ENCODE data around the gene HNRNPUL1. TPM values are rescaled to one million over a fixed set of nuclear protein-coding genes. Genes with fewer than 3 reads are reported as not detected.

Gene HNRNPUL1
- total RNA-seq, 2 donors from 2014 or later: 116 to 147 TPM

DNA sequence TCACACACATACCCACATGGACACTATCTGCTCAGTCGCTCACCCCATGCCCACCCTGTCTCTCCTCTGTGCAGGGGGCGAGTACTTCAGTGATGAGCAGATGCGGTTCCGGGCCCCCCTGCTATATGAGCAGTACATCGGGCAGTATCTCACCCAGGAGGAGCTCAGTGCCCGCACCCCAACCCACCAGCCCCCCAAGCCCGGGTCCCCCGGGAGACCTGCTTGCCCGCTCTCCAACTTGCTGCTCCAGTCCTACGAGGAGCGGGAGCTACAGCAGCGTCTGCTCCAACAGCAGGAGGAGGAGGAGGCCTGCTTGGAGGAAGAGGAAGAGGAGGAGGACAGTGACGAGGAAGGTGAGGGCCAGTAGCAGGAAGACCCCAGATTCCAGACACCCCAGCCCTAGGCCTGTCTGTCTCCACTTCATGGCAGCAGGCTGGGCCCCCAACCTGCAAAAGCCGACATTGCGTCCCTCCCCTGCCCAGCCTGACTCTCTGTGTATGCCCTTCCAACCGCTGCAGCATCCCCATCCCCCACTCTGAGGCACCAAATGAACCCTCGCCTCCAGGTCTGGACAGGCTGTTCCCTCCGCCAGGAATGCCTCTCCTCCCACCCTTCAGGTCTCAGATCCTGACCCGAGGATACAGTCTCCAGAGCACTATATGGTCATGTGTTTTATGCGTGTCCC lies 55.5 kb downstream of the HNRNPUL1 start:
- ATAC-seq: no peak
- no peak for DNase-seq
- intact Hi-C loops (cut with DNase I): loop anchor here in 1 of 2 donors (10.0 kb wide), 1 partner anchor 115 kb away; the partner anchor contains the start of gene DMAC2

- DNase-seq (no peak), ATAC-seq (no peak)
- intact Hi-C loops (cut with DNase I): loop anchor here in 1 of 2 donors (10.0 kb wide), 1 partner anchor 115 kb away; the partner anchor contains the start of gene DMAC2
Observed at GRCh38 chr19:41320185-41320518, 56.0 kb downstream of the HNRNPUL1 start.

- ATAC-seq (no peak), DNase-seq (no peak)
- intact Hi-C loops (cut with DNase I): loop anchor here in 1 of 2 donors (10.0 kb wide), 1 partner anchor 114 kb away; the partner anchor contains the start of gene DMAC2
Observed at GRCh38 chr19:41320568-41320967, 56.4 kb downstream of the HNRNPUL1 start.

DNA sequence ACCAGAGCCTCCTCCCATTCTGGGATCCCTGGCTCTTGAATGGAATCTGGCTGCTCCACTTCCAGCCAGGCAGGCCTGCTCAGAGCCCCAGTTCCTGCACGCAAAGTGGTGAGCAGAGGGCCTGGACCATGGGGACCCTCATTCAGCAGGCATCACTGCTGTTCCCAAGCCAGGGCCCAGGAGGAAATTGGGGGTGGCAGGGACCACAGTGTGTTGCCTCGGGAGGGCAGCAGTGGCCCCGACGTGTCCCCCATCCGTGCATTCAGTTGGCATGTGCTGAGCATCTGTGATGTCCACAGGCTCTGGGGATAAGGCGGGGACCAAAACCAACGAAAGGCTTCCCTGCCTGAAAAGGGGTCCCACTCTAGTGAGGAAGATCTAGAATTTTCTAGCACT lies 57.0 kb downstream of the HNRNPUL1 start:
- no peak for ATAC-seq
- intact Hi-C loops (cut with DNase I): loop anchor here in 1 of 2 donors (10.0 kb wide), 1 partner anchor 114 kb away; the partner anchor contains the start of gene DMAC2
- no peak for DNase-seq

GRCh38 chr19:41321600-41322270 lies 57.6 kb downstream of the HNRNPUL1 start:
- ATAC-seq: peak in 1 of 2 donors; percentile 7

DNA sequence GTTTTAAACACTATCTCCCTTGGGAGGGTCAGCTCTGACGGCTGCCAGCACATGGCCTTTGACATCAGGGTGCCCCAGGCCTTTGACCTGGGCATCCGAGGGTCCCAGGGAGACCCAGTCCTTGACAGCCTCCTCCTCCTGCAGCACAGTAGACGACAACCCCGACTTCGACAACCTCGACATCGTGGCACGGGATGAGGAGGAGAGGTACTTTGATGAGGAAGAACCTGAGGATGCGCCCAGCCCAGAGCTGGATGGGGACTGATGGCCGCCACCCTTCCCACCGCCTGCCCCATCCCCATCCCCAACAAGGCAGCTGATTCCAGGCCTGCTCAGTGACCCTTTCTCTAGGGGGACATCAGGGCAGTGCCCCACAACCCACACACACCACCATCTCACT lies 58.3 kb downstream of the HNRNPUL1 start:
- intact Hi-C loops (cut with DNase I): loop anchor here in 1 of 2 donors (10.0 kb wide), 1 partner anchor 112 kb away; the partner anchor contains the start of gene DMAC2
- ATAC-seq (no peak), DNase-seq (no peak)

More at GRCh38 chr19:41321600-41322270, 57.6 kb downstream of the HNRNPUL1 start:
- peak; percentile 62 for DNase-seq
- intact Hi-C loops (cut with DNase I): loop anchor here in 1 of 2 donors (10.0 kb wide), 1 partner anchor 113 kb away; the partner anchor contains the start of gene DMAC2

GRCh38 chr19:41323023-41323422 lies 58.9 kb downstream of the HNRNPUL1 start:
- DNase-seq: no peak
- intact Hi-C loops (cut with DNase I): loop anchor here in 1 of 2 donors (10.0 kb wide), 1 partner anchor 112 kb away; the partner anchor contains the start of gene DMAC2
- ATAC-seq: peak in 1 of 2 donors; percentile 3

- peak; percentile 82 for DNase-seq
- peak; percentile 34 to 66 for ATAC-seq
- intact Hi-C loops (cut with DNase I): loop anchor here in 1 of 2 donors (10.0 kb wide), 1 partner anchor 111 kb away; the partner anchor contains the start of gene DMAC2
Observed at GRCh38 chr19:41323430-41324125, 59.4 kb downstream of the HNRNPUL1 start.

DNA sequence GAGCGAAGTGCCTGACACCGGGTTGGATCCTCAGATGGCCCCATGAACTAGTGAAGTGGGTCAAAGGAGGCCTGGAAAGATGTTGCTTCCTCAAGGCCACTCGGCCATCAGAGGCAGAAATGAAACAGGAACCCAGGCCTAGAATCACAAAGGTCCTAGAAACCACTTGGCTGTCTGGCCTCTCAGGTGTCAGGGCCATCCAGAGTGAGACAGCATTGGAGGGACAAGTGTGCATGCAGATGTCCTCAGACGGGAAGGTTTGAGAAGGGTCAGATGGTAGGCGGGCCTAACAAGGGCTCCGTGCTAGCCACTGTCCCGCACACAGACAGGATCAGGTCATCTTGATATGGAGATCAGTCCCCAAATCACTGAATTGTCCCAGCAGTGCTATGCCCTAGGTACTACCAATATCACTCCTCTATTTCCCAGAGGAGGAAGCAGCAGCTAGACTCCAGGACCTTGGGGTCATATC lies 60.1 kb downstream of the HNRNPUL1 start:
- intact Hi-C loops (cut with DNase I): loop anchor here in 1 of 2 donors (10.0 kb wide), 1 partner anchor 111 kb away; the partner anchor contains the start of gene DMAC2
- ATAC-seq (no peak), DNase-seq (no peak)

GRCh38 chr19:41324921-41325639 lies 60.9 kb downstream of the HNRNPUL1 start:
- ATAC-seq: peak; percentile 49 to 52
- intact Hi-C loops (cut with DNase I): loop anchor here in 1 of 2 donors (10.0 kb wide), 1 partner anchor 110 kb away; the partner anchor contains the start of gene DMAC2
- peak; percentile 87 for DNase-seq

DNA sequence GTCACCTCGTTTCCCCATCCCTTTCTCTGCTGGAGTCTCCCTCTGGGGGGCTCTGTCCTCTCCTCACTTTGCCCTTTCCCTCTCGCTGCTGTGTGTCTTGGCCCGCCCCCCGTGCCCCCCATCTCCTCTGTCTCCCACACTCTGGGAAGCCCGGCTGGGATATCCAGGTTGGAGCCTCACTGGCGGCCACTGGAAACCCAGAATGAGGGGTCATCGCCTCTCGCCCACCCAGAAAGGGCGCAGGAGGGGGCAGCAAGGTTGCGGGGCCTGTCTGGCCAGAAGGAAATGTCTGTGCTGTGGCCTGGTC lies 61.4 kb downstream of the HNRNPUL1 start:
- ATAC-seq (no peak), DNase-seq (no peak)
- intact Hi-C loops (cut with DNase I): loop anchor here in 1 of 2 donors (10.0 kb wide), 1 partner anchor 109 kb away; the partner anchor contains the start of gene DMAC2

GRCh38 chr19:41325947-41326706 lies 62.0 kb downstream of the HNRNPUL1 start:
- ATAC-seq (peak; percentile 2 to 16), DNase-seq (no peak)
- intact Hi-C loops (cut with DNase I): loop anchor here in 1 of 2 donors (10.0 kb wide), 1 partner anchor 109 kb away; the partner anchor contains the start of gene DMAC2

DNA sequence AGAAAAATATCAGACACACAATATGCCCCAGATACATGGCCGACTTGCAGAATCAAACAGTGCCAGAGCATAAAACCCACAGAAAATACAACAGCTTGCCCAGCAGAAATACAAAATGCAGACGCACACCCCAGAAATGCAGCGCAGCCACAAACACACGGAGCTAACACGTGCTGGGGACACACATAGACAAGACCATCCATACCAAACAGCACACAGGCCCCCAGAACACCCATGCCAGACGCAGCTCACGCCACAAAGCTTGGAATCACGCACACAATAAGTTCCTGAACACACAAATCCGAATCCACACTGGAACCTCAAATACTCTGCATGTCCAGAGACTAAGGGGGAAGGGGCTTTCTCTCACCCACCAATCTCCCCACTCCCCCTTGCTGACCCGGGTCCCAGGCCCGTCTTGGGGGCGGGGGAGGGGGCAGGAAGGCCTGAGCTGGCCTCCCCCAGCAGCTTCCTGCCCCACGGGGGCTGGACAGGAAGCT lies 63.0 kb downstream of the HNRNPUL1 start:
- no peak for DNase-seq
- intact Hi-C loops (cut with DNase I): loop anchor here in 1 of 2 donors (10.0 kb wide), 1 partner anchor 108 kb away; the partner anchor contains the start of gene DMAC2
- ATAC-seq: no peak

- intact Hi-C loops (cut with DNase I): loop anchor here in 1 of 2 donors (10.0 kb wide), 1 partner anchor 107 kb away; the partner anchor contains the start of gene DMAC2
- DNase-seq: peak; percentile 82
- peak; percentile 42 to 44 for ATAC-seq
Observed at GRCh38 chr19:41327576-41328156, 63.5 kb downstream of the HNRNPUL1 start.

DNA sequence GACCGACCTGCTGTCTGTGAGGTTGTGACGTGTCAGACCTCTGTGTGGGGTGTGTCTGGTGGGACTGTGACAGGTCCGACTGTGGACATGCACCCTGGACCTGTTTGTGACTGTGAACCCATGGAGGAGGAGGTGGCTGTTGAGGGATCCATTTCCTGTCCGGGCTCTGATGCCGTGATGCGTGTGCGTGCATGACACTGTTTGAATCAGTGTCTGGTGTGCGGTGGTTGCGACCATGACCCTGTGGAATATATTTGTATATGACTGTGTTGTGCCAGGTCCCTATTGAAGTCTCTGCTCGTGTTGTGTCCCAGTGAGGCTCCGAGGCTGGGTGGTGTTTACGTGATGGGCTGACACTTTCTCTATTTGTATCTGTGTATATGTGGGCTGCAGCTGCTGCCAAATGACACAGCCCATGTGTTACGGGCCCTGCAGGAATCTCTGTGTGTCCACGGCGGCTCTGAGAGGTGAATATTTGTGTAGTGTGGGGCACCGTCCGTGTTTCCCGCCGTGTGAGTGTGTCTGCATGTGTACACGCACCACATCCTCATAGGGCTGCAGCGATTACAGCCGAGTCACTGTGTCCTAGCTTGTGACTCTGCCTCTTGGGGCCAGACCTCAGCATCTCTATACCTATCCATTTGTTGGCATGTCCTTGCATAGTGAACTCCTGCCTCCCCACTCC lies 64.1 kb downstream of the HNRNPUL1 start:
- no peak for ATAC-seq
- intact Hi-C loops (cut with DNase I): loop anchor here in 1 of 2 donors (10.0 kb wide), 1 partner anchor 107 kb away; the partner anchor contains the start of gene DMAC2
- no peak for DNase-seq

DNA sequence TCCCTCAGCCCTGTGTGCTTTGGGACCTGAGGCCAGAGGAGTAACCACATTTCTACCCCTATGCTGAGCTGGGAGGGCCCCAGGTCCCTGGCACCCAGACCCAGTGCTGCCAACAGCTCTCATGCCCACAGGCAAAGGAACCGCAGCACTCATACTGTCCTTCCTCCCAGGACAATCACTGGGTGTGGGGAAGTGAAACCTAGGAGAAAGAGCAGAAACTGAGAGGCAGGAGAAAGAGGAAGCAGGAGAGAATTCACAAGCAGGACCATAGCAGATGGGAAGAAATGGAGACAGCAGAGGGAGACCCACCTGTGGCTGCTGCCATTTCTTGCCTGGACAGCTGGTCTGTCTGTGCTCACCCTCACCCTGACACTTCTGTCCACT lies 64.7 kb downstream of the HNRNPUL1 start:
- intact Hi-C loops (cut with DNase I): loop anchor here in 1 of 2 donors (10.0 kb wide), 1 partner anchor 106 kb away; the partner anchor contains the start of gene DMAC2
- ATAC-seq (no peak), DNase-seq (no peak)
